ENCODE measurements around the gene MRPL37.

DNA sequence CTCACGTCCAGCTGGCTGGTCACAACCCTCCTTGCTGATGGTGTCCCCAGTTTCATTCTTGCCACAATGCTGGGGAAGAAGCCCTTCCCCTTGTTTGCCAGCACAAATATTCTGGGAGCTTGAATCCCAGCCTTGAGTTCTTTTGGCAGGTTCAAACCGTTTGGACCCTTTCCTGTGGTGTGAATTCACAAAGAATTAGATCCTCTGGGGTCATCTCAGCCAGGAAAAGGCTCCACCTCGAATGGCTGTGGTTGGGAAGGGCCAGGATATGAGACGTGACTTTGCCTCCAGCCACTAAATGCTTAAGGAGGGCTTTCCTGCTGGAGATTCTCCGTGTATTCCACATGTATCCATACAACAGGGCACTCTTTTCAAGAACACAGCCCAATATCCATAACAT lies 66.9 kb downstream of the MRPL37 start:
- TF ChIP-seq, protein P1, sequence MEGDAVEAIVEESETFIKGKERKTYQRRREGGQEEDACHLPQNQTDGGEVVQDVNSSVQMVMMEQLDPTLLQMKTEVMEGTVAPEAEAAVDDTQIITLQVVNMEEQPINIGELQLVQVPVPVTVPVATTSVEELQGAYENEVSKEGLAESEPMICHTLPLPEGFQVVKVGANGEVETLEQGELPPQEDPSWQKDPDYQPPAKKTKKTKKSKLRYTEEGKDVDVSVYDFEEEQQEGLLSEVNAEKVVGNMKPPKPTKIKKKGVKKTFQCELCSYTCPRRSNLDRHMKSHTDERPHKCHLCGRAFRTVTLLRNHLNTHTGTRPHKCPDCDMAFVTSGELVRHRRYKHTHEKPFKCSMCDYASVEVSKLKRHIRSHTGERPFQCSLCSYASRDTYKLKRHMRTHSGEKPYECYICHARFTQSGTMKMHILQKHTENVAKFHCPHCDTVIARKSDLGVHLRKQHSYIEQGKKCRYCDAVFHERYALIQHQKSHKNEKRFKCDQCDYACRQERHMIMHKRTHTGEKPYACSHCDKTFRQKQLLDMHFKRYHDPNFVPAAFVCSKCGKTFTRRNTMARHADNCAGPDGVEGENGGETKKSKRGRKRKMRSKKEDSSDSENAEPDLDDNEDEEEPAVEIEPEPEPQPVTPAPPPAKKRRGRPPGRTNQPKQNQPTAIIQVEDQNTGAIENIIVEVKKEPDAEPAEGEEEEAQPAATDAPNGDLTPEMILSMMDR (conservative IDR thresholded peaks at IDR 0.05; ENCODE audit: low read length) = no peak
- no peak for TF ChIP-seq EZH2phosphoT487 (IDR thresholded peaks at IDR 0.05; ENCODE audit: borderline replicate concordance, low read depth, low read length)

Data from OCI-LY7 (cell line).